Activated CD8-positive, alpha-beta T cell treated with anti-CD3 and anti-CD28 coated beads for 36 hours (primary cell): ENCODE results near the gene ARSI. TPM values are rescaled to one million over a fixed set of nuclear protein-coding genes. Genes with fewer than 3 reads are reported as not detected.
A peak's percentile ranks its signal among the peaks of the same experiment; 100 is the strongest.

ENCODE experiments used
- ATAC-seq: fragments of 200-7000 bp; cut with Tn5 transposase; one replicate; pipeline ENCODE4 v1.10.0; 2021; ENCODE audit warnings: mild to moderate bottlenecking, moderate library complexity
- CTCF ChIA-PET: fragments of 350-600 bp; sonication (Branson Sonifier 250); formaldehyde crosslinking; loops from one replicate; lab custom pipeline; 2021; ENCODE audit warnings: antibody characterized with exemption; lab: Charles Lee
- POLR2A ChIA-PET: fragments of 350-600 bp; sonication (Branson Sonifier 250); formaldehyde crosslinking; loops from one replicate; lab custom pipeline; 2021; ENCODE audit warnings: antibody characterized with exemption; lab: Charles Lee
- DNase-seq: peaks from one replicate; pipeline ENCODE4 v3.0.0-alpha.2; 2020
- H3K27ac Mint-ChIP-seq: one replicate; pipeline ENCODE4 v1.8.0; 2021; ENCODE audit warnings: mild to moderate bottlenecking, mixed read lengths
- H3K27me3 Mint-ChIP-seq: one replicate; pipeline ENCODE4 v1.8.0; 2021; ENCODE audit warnings: mixed read lengths
- H3K36me3 Mint-ChIP-seq: one replicate; pipeline ENCODE4 v1.8.0; 2021; ENCODE audit warnings: low read depth, mixed read lengths
- H3K4me1 Mint-ChIP-seq: one replicate; pipeline ENCODE4 v1.8.0; 2021; ENCODE audit warnings: low read depth, mixed read lengths
- H3K4me3 Mint-ChIP-seq: one replicate; pipeline ENCODE4 v1.8.0; 2021; ENCODE audit warnings: mild to moderate bottlenecking, moderate library complexity, mixed read lengths
- H3K9me3 Mint-ChIP-seq: one replicate; pipeline ENCODE4 v1.8.0; 2021; ENCODE audit warnings: mixed read lengths
- intact Hi-C: fragments of 100-400 bp; cut with micrococcal nuclease; formaldehyde crosslinking; loops from one replicate; pipeline ENCODE4 v1.10.0; 2022
- total RNA-seq, 2 experiments: library from RNA; stranded (reverse); gene quantifications; one replicate each; pipeline ENCODE4 v1.2.3, GENCODE V29; 2021
- TF ChIP-seq, protein P1 (sequence below): fragments of 200-600 bp; IDR thresholded peaks from one replicate; pipeline ENCODE4 v1.8.0; 2022; ENCODE audit warnings: antibody characterized with exemption, mild to moderate bottlenecking

Gene ARSI
- total RNA-seq, result not detected

- no peaks in the 10 kb centered on the region for H3K4me1 Mint-ChIP-seq
- no peaks in the 10 kb centered on the region for H3K9me3 Mint-ChIP-seq
- intact Hi-C loops, result no loop called here
- DNase-seq (no peak), ATAC-seq (no peak)
- no peak within 1 kb of the TSS for H3K27ac Mint-ChIP-seq
- H3K4me3 Mint-ChIP-seq, result no peak within 1 kb of the TSS
- TF ChIP-seq, protein P1, sequence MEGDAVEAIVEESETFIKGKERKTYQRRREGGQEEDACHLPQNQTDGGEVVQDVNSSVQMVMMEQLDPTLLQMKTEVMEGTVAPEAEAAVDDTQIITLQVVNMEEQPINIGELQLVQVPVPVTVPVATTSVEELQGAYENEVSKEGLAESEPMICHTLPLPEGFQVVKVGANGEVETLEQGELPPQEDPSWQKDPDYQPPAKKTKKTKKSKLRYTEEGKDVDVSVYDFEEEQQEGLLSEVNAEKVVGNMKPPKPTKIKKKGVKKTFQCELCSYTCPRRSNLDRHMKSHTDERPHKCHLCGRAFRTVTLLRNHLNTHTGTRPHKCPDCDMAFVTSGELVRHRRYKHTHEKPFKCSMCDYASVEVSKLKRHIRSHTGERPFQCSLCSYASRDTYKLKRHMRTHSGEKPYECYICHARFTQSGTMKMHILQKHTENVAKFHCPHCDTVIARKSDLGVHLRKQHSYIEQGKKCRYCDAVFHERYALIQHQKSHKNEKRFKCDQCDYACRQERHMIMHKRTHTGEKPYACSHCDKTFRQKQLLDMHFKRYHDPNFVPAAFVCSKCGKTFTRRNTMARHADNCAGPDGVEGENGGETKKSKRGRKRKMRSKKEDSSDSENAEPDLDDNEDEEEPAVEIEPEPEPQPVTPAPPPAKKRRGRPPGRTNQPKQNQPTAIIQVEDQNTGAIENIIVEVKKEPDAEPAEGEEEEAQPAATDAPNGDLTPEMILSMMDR, result no peak
- H3K27me3 Mint-ChIP-seq, result peaks cover 26% of the 10 kb centered on the region
- POLR2A ChIA-PET, result no interaction called here
- H3K36me3 Mint-ChIP-seq, result no peaks in the 10 kb centered on the region
- CTCF ChIA-PET, result no interaction called here
Measured at GRCh38 chr5:150302301-150303069, at the start of gene ARSI. Gene ARSI (minus strand): TSS chr5:150302905. CDS start chr5:150302373, 532 bp downstream.

DNA sequence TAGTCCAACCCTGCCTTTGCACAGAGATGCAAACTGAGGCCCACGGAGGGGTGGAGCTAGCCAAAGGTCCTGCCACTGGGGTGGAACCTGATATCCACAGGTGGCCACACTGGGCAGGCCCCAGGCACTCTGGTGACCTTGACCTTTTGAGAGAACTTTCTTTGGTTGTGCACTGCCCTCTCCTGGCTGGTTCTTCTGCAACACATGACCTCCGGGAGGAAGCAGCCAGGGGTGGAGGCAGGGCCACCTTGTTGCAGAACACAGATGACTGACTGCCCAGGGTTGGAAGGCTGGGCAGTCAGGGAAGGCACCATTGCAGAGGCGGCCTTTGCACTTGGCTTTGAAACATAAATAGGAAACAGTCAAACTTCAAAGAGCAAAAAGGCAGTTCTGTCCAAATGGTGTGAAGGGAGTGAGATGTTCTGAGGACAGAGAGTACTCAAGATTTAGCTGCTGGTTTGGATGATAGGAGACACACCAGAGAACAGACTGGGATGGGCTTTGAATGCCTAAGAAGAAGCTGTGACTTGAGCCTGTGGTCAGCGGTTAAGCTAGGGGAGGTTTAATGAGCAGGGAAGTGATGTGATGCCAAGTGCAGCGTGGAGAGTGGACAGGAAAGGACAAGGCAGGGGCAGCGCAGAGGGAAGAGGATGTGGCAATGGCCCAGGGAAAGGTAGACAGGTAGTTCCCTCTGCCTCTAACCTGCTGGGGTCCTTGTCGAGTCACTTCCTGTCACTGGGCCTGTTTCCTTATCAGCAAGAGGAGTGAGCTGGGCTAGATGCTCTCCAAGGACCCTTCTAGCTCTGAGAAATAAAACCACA, 48.0 kb upstream of the ARSI start:
- peaks cover 11% of the 10 kb centered on the region for H3K4me1 Mint-ChIP-seq
- no peaks in the 10 kb centered on the region for H3K9me3 Mint-ChIP-seq
- H3K4me3 Mint-ChIP-seq, result no peak overlapping the region
- TF ChIP-seq, protein P1, result peak; percentile 73
- CTCF ChIA-PET, result interaction anchor here (0.7 to 2.7 kb wide), 20 partner anchors 10 to 301 kb away, joined by 3 to 7 read pairs (median 5); no protein-coding TSS in a partner anchor
- no peaks in the 10 kb centered on the region for H3K36me3 Mint-ChIP-seq
- ATAC-seq (peak; percentile 93), DNase-seq (peak; percentile 82)
- H3K27ac Mint-ChIP-seq, result peak overlapping the region; percentile 59
- intact Hi-C loops, result no loop called here
- POLR2A ChIA-PET, result interaction anchor here (1.1 kb wide), 1 partner anchor 62 kb away, joined by 3 read pairs; the partner anchor contains the start of gene CD74
- no peaks in the 10 kb centered on the region for H3K27me3 Mint-ChIP-seq

- Mint-ChIP-seq H3K4me3 (no peak overlapping the region), H3K27ac (no peak overlapping the region), H3K27me3 (no peaks in the 10 kb centered on the region), H3K9me3 (no peaks in the 10 kb centered on the region), H3K4me1 (peaks cover 11% of the 10 kb centered on the region), H3K36me3 (no peaks in the 10 kb centered on the region)
- TF ChIP-seq, protein P1, result no peak
- ChIA-PET CTCF (interaction anchor here (0.8 to 2.7 kb wide), 13 partner anchors 9 to 301 kb away, joined by 3 to 7 read pairs (median 4); no protein-coding TSS in a partner anchor), POLR2A (interaction anchor here (0.7 to 1.1 kb wide), 2 partner anchors 63 to 139 kb away, joined by 3 to 4 read pairs; partner anchors contain the start of gene CD74)
- DNase-seq (no peak), ATAC-seq (no peak)
- intact Hi-C loops, result no loop called here
Measured at GRCh38 chr5:150349681-150350275, 47.1 kb upstream of the ARSI start.

DNA sequence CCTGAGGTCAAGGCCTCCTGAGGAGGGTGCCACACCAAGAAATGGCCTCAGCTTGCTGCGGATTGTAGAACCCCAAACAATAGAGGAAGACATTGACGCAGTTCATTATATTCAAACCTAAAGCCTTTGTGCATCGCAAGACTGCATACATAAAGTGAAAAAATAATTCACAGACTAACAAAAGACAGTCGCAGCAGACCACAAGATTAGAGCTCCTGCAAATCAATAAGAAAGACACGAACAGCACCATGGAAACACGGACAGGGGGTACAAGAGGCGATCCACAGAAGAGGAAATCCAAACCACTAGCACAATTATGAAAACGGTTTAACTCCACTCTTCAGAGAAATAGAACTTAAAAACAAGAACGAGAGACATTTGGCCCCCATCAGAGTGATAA, 44.7 kb upstream of the ARSI start:
- CTCF ChIA-PET, result no interaction called here
- peaks cover 13% of the 10 kb centered on the region for H3K4me1 Mint-ChIP-seq
- no peak overlapping the region for H3K4me3 Mint-ChIP-seq
- peaks cover 2% of the 10 kb centered on the region for H3K27me3 Mint-ChIP-seq
- intact Hi-C loops, result no loop called here
- no peaks in the 10 kb centered on the region for H3K36me3 Mint-ChIP-seq
- no peak for DNase-seq
- POLR2A ChIA-PET, result no interaction called here
- H3K27ac Mint-ChIP-seq, result no peak overlapping the region
- TF ChIP-seq, protein P1, result no peak
- no peak for ATAC-seq
- H3K9me3 Mint-ChIP-seq, result no peaks in the 10 kb centered on the region
